Astrocyte (in vitro differentiated cells and primary cell): ENCODE data around the gene ACYP1. TPM values are rescaled to one million over a fixed set of nuclear protein-coding genes. Genes with fewer than 3 reads are reported as not detected.

Experiments
- DNase-seq: peaks from one replicate; pipeline ENCODE4 v3.0.0-alpha.2; 2010; ENCODE audit warnings: low read depth
- FAIRE-seq: peaks from 2 replicates; lab custom pipeline; 2011; peaks lifted over from hg19 to GRCh38; lab: Jason Lieb, UNC
- H2AFZ ChIP-seq: 2 replicates; pipeline ENCODE4 v1.6.0; 2012; ENCODE audit warnings: low read depth, low read length, inconsistent platforms
- H3K27ac ChIP-seq: 2 replicates; pipeline ENCODE4 v1.5.1; 2011; ENCODE audit warnings: low read depth, low read length, inconsistent platforms
- H3K27me3 ChIP-seq: 2 replicates; pipeline ENCODE4 v1.6.0; 2011; ENCODE audit warnings: low read length, inconsistent platforms; ENCODE audit not compliant: insufficient read depth
- H3K36me3 ChIP-seq: 2 replicates; pipeline ENCODE4 v1.5.1; 2011; ENCODE audit warnings: low read length, inconsistent platforms; ENCODE audit not compliant: insufficient read depth
- H3K4me1 ChIP-seq: 2 replicates; pipeline ENCODE4 v1.5.1; 2011; ENCODE audit warnings: low read length, inconsistent platforms; ENCODE audit not compliant: insufficient read depth
- H3K4me2 ChIP-seq: 2 replicates; pipeline ENCODE4 v1.6.0; 2012; ENCODE audit warnings: low read length, inconsistent platforms
- H3K4me3 ChIP-seq: 2 replicates; pipeline ENCODE4 v1.5.1; 2011; ENCODE audit warnings: low read depth, mild to moderate bottlenecking, low read length, inconsistent platforms; ENCODE audit not compliant: insufficient read depth
- H3K79me2 ChIP-seq: 2 replicates; pipeline ENCODE4 v1.6.0; 2012; ENCODE audit warnings: mild to moderate bottlenecking, low read length, inconsistent platforms; ENCODE audit not compliant: insufficient read depth
- H3K9ac ChIP-seq: 2 replicates; pipeline ENCODE4 v1.6.0; 2012; ENCODE audit warnings: mild to moderate bottlenecking, low read length, inconsistent platforms
- H3K9me3 ChIP-seq: 2 replicates; pipeline ENCODE4 v1.5.1; 2012; ENCODE audit warnings: low read depth, mild to moderate bottlenecking, low read length, inconsistent platforms; ENCODE audit not compliant: insufficient read depth
- H4K20me1 ChIP-seq: 2 replicates; pipeline ENCODE4 v1.6.0; 2012; ENCODE audit warnings: low read length, inconsistent platforms; ENCODE audit not compliant: insufficient read depth
- H3K27ac Mint-ChIP-seq: one replicate; pipeline ENCODE4 v1.8.0; 2021; ENCODE audit warnings: mild to moderate bottlenecking, mixed read lengths; ENCODE audit not compliant: unreplicated experiment
- H3K27me3 Mint-ChIP-seq: one replicate; pipeline ENCODE4 v1.8.0; 2021; ENCODE audit warnings: low read depth, mixed read lengths; ENCODE audit not compliant: unreplicated experiment
- H3K36me3 Mint-ChIP-seq: one replicate; pipeline ENCODE4 v1.8.0; 2021; ENCODE audit warnings: low read depth, mixed read lengths; ENCODE audit not compliant: unreplicated experiment
- H3K4me1 Mint-ChIP-seq: one replicate; pipeline ENCODE4 v1.8.0; 2021; ENCODE audit warnings: low read depth, mixed read lengths; ENCODE audit not compliant: unreplicated experiment
- H3K4me3 Mint-ChIP-seq: one replicate; pipeline ENCODE4 v1.8.0; 2021; ENCODE audit warnings: mild to moderate bottlenecking, moderate library complexity, mixed read lengths; ENCODE audit not compliant: unreplicated experiment
- H3K9me3 Mint-ChIP-seq: one replicate; pipeline ENCODE4 v1.8.0; 2021; ENCODE audit warnings: mild to moderate bottlenecking, mixed read lengths; ENCODE audit not compliant: unreplicated experiment
- EZH2 ChIP-seq: IDR thresholded peaks from 2 replicates; pipeline ENCODE4 v1.6.1; 2012; ENCODE audit warnings: mild to moderate bottlenecking, low read length, inconsistent platforms; ENCODE audit not compliant: insufficient read depth
- total RNA-seq: library from RNA; stranded (reverse); gene quantifications from 2 replicates; pipeline ENCODE4 v1.2.1, GENCODE V29; 2021
- TF ChIP-seq, protein P1 (sequence below): IDR thresholded peaks from 2 replicates; pipeline ENCODE4 v1.5.1; 2011; ENCODE audit warnings: low read depth, mild to moderate bottlenecking, inconsistent platforms, low read length, moderate library complexity; ENCODE audit not compliant: insufficient read depth

Gene ACYP1
- total RNA-seq, 1 donor from 2014 or later: 8.9 TPM

DNA sequence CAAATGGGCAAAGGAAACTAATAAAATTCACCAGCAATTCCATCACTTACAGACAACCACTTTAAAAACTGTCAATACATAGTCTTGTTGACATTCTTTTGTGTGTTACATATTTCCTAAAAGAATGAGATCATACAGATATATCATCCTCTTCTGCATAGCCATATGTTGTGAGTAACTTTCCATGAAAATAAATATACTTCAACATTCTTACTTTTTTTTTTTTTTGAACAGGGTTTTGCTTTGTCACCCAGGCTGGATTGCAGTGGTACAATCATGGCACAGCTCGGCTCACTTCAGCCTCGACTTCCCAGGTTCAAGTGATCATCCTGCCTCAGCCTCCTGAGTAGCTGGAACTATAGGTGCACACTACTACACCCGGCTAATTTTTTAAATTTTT is 26.5 kb upstream of the ACYP1 start:
- no peaks in the 10 kb centered on the region for H4K20me1 ChIP-seq
- no peak for DNase-seq
- H2AFZ ChIP-seq: no peak overlapping the region
- no peaks in the 10 kb centered on the region for H3K4me1 ChIP-seq
- Mint-ChIP-seq H3K27ac (no peak overlapping the region), H3K9me3 (no peaks in the 10 kb centered on the region), H3K4me1 (no peaks in the 10 kb centered on the region), H3K36me3 (peaks cover 12% of the 10 kb centered on the region), H3K4me3 (no peak overlapping the region), H3K27me3 (no peaks in the 10 kb centered on the region)
- H3K79me2 ChIP-seq: no peaks in the 10 kb centered on the region
- no peaks in the 10 kb centered on the region for H3K27me3 ChIP-seq
- no peak overlapping the region for H3K27ac ChIP-seq
- no peak overlapping the region for H3K9ac ChIP-seq
- H3K4me3 ChIP-seq: no peak overlapping the region
- TF ChIP-seq EZH2: no peak
- TF ChIP-seq, protein P1, sequence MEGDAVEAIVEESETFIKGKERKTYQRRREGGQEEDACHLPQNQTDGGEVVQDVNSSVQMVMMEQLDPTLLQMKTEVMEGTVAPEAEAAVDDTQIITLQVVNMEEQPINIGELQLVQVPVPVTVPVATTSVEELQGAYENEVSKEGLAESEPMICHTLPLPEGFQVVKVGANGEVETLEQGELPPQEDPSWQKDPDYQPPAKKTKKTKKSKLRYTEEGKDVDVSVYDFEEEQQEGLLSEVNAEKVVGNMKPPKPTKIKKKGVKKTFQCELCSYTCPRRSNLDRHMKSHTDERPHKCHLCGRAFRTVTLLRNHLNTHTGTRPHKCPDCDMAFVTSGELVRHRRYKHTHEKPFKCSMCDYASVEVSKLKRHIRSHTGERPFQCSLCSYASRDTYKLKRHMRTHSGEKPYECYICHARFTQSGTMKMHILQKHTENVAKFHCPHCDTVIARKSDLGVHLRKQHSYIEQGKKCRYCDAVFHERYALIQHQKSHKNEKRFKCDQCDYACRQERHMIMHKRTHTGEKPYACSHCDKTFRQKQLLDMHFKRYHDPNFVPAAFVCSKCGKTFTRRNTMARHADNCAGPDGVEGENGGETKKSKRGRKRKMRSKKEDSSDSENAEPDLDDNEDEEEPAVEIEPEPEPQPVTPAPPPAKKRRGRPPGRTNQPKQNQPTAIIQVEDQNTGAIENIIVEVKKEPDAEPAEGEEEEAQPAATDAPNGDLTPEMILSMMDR: no peak
- H3K4me2 ChIP-seq: no peak overlapping the region
- H3K9me3 ChIP-seq: no peaks in the 10 kb centered on the region
- no peak for FAIRE-seq
- peaks cover 23% of the 10 kb centered on the region for H3K36me3 ChIP-seq

DNA sequence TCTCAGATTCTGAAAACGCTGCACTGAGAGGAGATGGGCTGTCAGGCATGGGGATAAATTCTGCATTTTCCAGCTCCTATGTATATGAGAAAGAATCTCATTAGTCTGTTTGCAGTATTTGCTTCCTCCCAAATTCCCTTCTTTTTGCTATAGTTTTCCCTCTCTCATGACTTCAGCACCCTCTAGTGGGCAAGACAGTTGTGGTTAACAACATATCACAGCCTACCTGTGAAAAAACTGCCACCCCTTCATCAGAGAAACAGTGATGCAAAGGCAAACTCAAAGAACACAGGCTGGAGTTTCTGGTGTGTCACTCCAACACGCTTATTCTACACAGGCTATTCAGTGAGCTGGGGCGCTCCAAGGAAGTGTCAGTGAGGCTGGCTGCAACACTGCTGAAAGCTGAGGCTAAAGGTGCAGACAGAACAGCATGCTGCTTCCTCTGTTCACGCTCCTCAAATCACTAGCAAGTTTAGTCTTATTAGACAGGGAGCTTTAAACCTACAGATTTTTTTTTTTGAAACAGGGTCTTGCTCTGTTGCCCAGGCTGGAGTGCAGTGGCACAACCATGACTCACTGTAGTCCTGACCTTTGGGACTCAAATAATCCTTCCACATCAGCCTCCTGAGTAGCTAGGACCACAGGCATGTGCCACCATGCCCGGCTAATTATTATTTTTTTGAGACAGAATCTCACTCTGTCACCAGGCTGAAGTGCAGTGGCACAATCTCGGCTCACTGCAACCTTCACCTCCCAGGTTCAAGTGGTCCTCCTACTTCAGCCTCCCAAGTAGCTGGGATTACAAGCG is 24.9 kb upstream of the ACYP1 start:
- FAIRE-seq (peak; percentile 13), DNase-seq (peak; percentile 23)
- Histone ChIP-seq H3K9ac (no peak overlapping the region), H2AFZ (no peak overlapping the region), H3K27ac (no peak overlapping the region), H4K20me1 (no peaks in the 10 kb centered on the region), H3K79me2 (no peaks in the 10 kb centered on the region), H3K36me3 (peaks cover 26% of the 10 kb centered on the region), H3K4me1 (no peaks in the 10 kb centered on the region), H3K27me3 (no peaks in the 10 kb centered on the region), H3K4me3 (no peak overlapping the region), H3K4me2 (no peak overlapping the region), H3K9me3 (no peaks in the 10 kb centered on the region)
- no peaks in the 10 kb centered on the region for H3K4me1 Mint-ChIP-seq
- no peak overlapping the region for H3K27ac Mint-ChIP-seq
- peaks cover 11% of the 10 kb centered on the region for H3K36me3 Mint-ChIP-seq
- no peak overlapping the region for H3K4me3 Mint-ChIP-seq
- no peaks in the 10 kb centered on the region for H3K27me3 Mint-ChIP-seq
- no peak for TF ChIP-seq EZH2
- TF ChIP-seq, protein P1: peak; percentile 88
- no peaks in the 10 kb centered on the region for H3K9me3 Mint-ChIP-seq

DNA sequence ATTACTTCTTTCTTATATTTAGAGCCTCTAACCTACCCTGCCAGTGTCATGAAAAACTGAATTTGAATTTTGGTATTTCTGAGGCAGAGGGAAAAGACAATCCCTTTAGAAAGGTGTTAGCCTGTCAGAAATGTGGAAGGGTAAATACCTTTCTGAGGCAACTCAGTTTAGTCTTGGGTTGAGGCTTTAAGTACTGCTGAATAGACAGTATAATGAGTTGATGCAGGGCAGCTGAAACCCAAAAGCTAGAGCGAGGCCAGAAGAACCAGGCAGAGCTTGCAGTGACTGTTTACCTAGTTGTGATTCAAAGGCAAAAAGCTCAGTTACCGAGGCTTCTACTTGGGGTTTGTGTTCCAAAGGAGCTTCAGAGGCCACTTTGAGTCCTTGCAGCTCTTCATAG is 24.3 kb upstream of the ACYP1 start:
- no peaks in the 10 kb centered on the region for H3K9me3 Mint-ChIP-seq
- DNase-seq (no peak), FAIRE-seq (no peak)
- H3K4me1 Mint-ChIP-seq: no peaks in the 10 kb centered on the region
- Histone ChIP-seq H2AFZ (no peak overlapping the region), H3K4me2 (no peak overlapping the region), H3K9ac (no peak overlapping the region), H3K4me1 (no peaks in the 10 kb centered on the region), H3K79me2 (no peaks in the 10 kb centered on the region), H3K27ac (no peak overlapping the region), H3K36me3 (peaks cover 23% of the 10 kb centered on the region), H3K27me3 (no peaks in the 10 kb centered on the region), H3K9me3 (no peaks in the 10 kb centered on the region), H3K4me3 (no peak overlapping the region), H4K20me1 (no peaks in the 10 kb centered on the region)
- H3K4me3 Mint-ChIP-seq: no peak overlapping the region
- TF ChIP-seq, protein P1: no peak
- no peak for TF ChIP-seq EZH2
- H3K27me3 Mint-ChIP-seq: no peaks in the 10 kb centered on the region
- H3K36me3 Mint-ChIP-seq: peaks cover 11% of the 10 kb centered on the region
- H3K27ac Mint-ChIP-seq: no peak overlapping the region
